Activated CD4-positive, alpha-beta T cell treated with anti-CD3 and anti-CD28 coated beads, Interleukin-2, amount 10 ng/mL, durations not matched to agents 7 days and 5 days (primary cell): ENCODE measurements around the gene SPRED1. TPM values are rescaled to one million over a fixed set of nuclear protein-coding genes. Genes with fewer than 3 reads are reported as not detected.

Experiments
- CTCF ChIA-PET: fragments of 350-600 bp; sonication (Branson Sonifier 250); formaldehyde crosslinking; loops from one replicate; lab custom pipeline; 2021; ENCODE audit warnings: antibody characterized with exemption; lab: Charles Lee
- POLR2A ChIA-PET: fragments of 350-600 bp; sonication (Branson Sonifier 250); formaldehyde crosslinking; loops from one replicate; lab custom pipeline; 2021; ENCODE audit warnings: antibody characterized with exemption; lab: Charles Lee
- DNase-seq: peaks from one replicate; pipeline ENCODE4 v3.0.0-alpha.2; 2020
- H3K27ac Mint-ChIP-seq: one replicate; pipeline ENCODE4 v1.8.0; 2021; ENCODE audit warnings: mild to moderate bottlenecking, moderate library complexity, mixed read lengths
- H3K27me3 Mint-ChIP-seq: one replicate; pipeline ENCODE4 v1.8.0; 2021; ENCODE audit warnings: mixed read lengths
- H3K36me3 Mint-ChIP-seq: one replicate; pipeline ENCODE4 v1.8.0; 2021; ENCODE audit warnings: low read depth, mixed read lengths
- H3K4me1 Mint-ChIP-seq: one replicate; pipeline ENCODE4 v1.8.0; 2021; ENCODE audit warnings: mixed read lengths
- H3K4me3 Mint-ChIP-seq: one replicate; pipeline ENCODE4 v1.8.0; 2021; ENCODE audit warnings: mild to moderate bottlenecking, moderate library complexity, mixed read lengths
- H3K9me3 Mint-ChIP-seq: one replicate; pipeline ENCODE4 v1.8.0; 2021; ENCODE audit warnings: mixed read lengths
- total RNA-seq, 2 experiments: library from RNA; stranded (reverse); gene quantifications; one replicate each; pipeline ENCODE4 v1.2.3, GENCODE V29; 2021

The SPRED1 gene
- total RNA-seq, 2 experiments from 2014 or later = 0.15 to 0.29 TPM

- Mint-ChIP-seq H3K4me3 (no peak overlapping the region), H3K4me1 (peaks cover 10% of the 10 kb centered on the region), H3K27ac (no peak overlapping the region), H3K27me3 (peaks cover 31% of the 10 kb centered on the region), H3K9me3 (no peaks in the 10 kb centered on the region), H3K36me3 (no peaks in the 10 kb centered on the region)
- CTCF ChIA-PET = no interaction called here
- POLR2A ChIA-PET = no interaction called here
- DNase-seq = no peak
Measured at GRCh38 chr15:38307251-38307650, 54.6 kb downstream of the SPRED1 start.

GRCh38 chr15:38307861-38308641 lies 55.4 kb downstream of the SPRED1 start:
- H3K36me3 Mint-ChIP-seq = no peaks in the 10 kb centered on the region
- no peak overlapping the region for H3K4me3 Mint-ChIP-seq
- no peak for DNase-seq
- peaks cover 35% of the 10 kb centered on the region for H3K27me3 Mint-ChIP-seq
- CTCF ChIA-PET = no interaction called here
- H3K4me1 Mint-ChIP-seq = peaks cover 10% of the 10 kb centered on the region
- H3K27ac Mint-ChIP-seq = no peak overlapping the region
- no peaks in the 10 kb centered on the region for H3K9me3 Mint-ChIP-seq
- POLR2A ChIA-PET = no interaction called here

- no peaks in the 10 kb centered on the region for H3K9me3 Mint-ChIP-seq
- H3K4me3 Mint-ChIP-seq = no peak overlapping the region
- no peaks in the 10 kb centered on the region for H3K36me3 Mint-ChIP-seq
- no peak for DNase-seq
- peaks cover 10% of the 10 kb centered on the region for H3K4me1 Mint-ChIP-seq
- CTCF ChIA-PET = no interaction called here
- POLR2A ChIA-PET = no interaction called here
- peaks cover 36% of the 10 kb centered on the region for H3K27me3 Mint-ChIP-seq
- H3K27ac Mint-ChIP-seq = no peak overlapping the region
Measured at GRCh38 chr15:38308797-38309196, 56.2 kb downstream of the SPRED1 start.

- POLR2A ChIA-PET = no interaction called here
- Mint-ChIP-seq H3K4me1 (peaks cover 10% of the 10 kb centered on the region), H3K27me3 (peaks cover 43% of the 10 kb centered on the region), H3K9me3 (no peaks in the 10 kb centered on the region), H3K4me3 (no peak overlapping the region), H3K27ac (no peak overlapping the region), H3K36me3 (no peaks in the 10 kb centered on the region)
- CTCF ChIA-PET = no interaction called here
- no peak for DNase-seq
Measured at GRCh38 chr15:38312190-38312589, 59.6 kb downstream of the SPRED1 start.

- Mint-ChIP-seq H3K4me1 (no peaks in the 10 kb centered on the region), H3K27me3 (peaks cover 33% of the 10 kb centered on the region), H3K36me3 (no peaks in the 10 kb centered on the region), H3K9me3 (no peaks in the 10 kb centered on the region), H3K4me3 (no peak overlapping the region), H3K27ac (no peak overlapping the region)
- ChIA-PET CTCF (no interaction called here), POLR2A (no interaction called here)
- no peak for DNase-seq
Measured at GRCh38 chr15:38316311-38316710, 63.7 kb downstream of the SPRED1 start.

GRCh38 chr15:38320181-38320580 lies 67.5 kb downstream of the SPRED1 start:
- CTCF ChIA-PET = interaction anchor here (0.6 kb wide), 1 partner anchor 1988 kb away, joined by 3 read pairs; the partner anchor contains the start of gene PLCB2
- Mint-ChIP-seq H3K27me3 (peaks cover 13% of the 10 kb centered on the region), H3K9me3 (no peaks in the 10 kb centered on the region), H3K36me3 (no peaks in the 10 kb centered on the region), H3K27ac (no peak overlapping the region), H3K4me3 (no peak overlapping the region), H3K4me1 (no peaks in the 10 kb centered on the region)
- DNase-seq = no peak
- POLR2A ChIA-PET = no interaction called here

GRCh38 chr15:38320866-38321265 lies 68.2 kb downstream of the SPRED1 start:
- Mint-ChIP-seq H3K27ac (no peak overlapping the region), H3K4me3 (no peak overlapping the region), H3K27me3 (peaks cover 7% of the 10 kb centered on the region), H3K4me1 (no peaks in the 10 kb centered on the region), H3K36me3 (no peaks in the 10 kb centered on the region), H3K9me3 (no peaks in the 10 kb centered on the region)
- CTCF ChIA-PET = no interaction called here
- POLR2A ChIA-PET = no interaction called here
- DNase-seq = no peak

- H3K4me1 Mint-ChIP-seq = no peaks in the 10 kb centered on the region
- DNase-seq = no peak
- H3K4me3 Mint-ChIP-seq = no peak overlapping the region
- POLR2A ChIA-PET = no interaction called here
- H3K9me3 Mint-ChIP-seq = no peaks in the 10 kb centered on the region
- no peak overlapping the region for H3K27ac Mint-ChIP-seq
- H3K36me3 Mint-ChIP-seq = no peaks in the 10 kb centered on the region
- peaks cover 7% of the 10 kb centered on the region for H3K27me3 Mint-ChIP-seq
- CTCF ChIA-PET = no interaction called here
Measured at GRCh38 chr15:38323895-38324294, 71.3 kb downstream of the SPRED1 start.

- ChIA-PET POLR2A (no interaction called here), CTCF (no interaction called here)
Measured at GRCh38 chr15:38324939-38325647, 72.5 kb downstream of the SPRED1 start.

GRCh38 chr15:38325648-38325990 lies 73.0 kb downstream of the SPRED1 start:
- no peaks in the 10 kb centered on the region for H3K9me3 Mint-ChIP-seq
- DNase-seq = no peak
- H3K27me3 Mint-ChIP-seq = peaks cover 5% of the 10 kb centered on the region
- ChIA-PET POLR2A (no interaction called here), CTCF (no interaction called here)
- H3K36me3 Mint-ChIP-seq = no peaks in the 10 kb centered on the region
- H3K4me3 Mint-ChIP-seq = no peak overlapping the region
- H3K4me1 Mint-ChIP-seq = no peaks in the 10 kb centered on the region
- H3K27ac Mint-ChIP-seq = no peak overlapping the region

More at GRCh38 chr15:38324939-38325647, 72.5 kb downstream of the SPRED1 start:
- Mint-ChIP-seq H3K36me3 (no peaks in the 10 kb centered on the region), H3K27ac (no peak overlapping the region), H3K4me3 (no peak overlapping the region), H3K9me3 (no peaks in the 10 kb centered on the region), H3K4me1 (no peaks in the 10 kb centered on the region), H3K27me3 (peaks cover 7% of the 10 kb centered on the region)
- no peak for DNase-seq

- H3K4me3 Mint-ChIP-seq = no peak overlapping the region
- POLR2A ChIA-PET = no interaction called here
- no peaks in the 10 kb centered on the region for H3K9me3 Mint-ChIP-seq
- H3K27ac Mint-ChIP-seq = no peak overlapping the region
- no peaks in the 10 kb centered on the region for H3K4me1 Mint-ChIP-seq
- H3K36me3 Mint-ChIP-seq = no peaks in the 10 kb centered on the region
- H3K27me3 Mint-ChIP-seq = peaks cover 9% of the 10 kb centered on the region
- no peak for DNase-seq
- CTCF ChIA-PET = no interaction called here
Measured at GRCh38 chr15:38332711-38333110, 80.1 kb downstream of the SPRED1 start.

- Mint-ChIP-seq H3K36me3 (no peaks in the 10 kb centered on the region), H3K27me3 (peaks cover 4% of the 10 kb centered on the region), H3K4me1 (no peaks in the 10 kb centered on the region), H3K4me3 (no peak overlapping the region), H3K27ac (no peak overlapping the region), H3K9me3 (no peaks in the 10 kb centered on the region)
- CTCF ChIA-PET = no interaction called here
- no peak for DNase-seq
- POLR2A ChIA-PET = no interaction called here
Measured at GRCh38 chr15:38335116-38335515, 82.5 kb downstream of the SPRED1 start.

GRCh38 chr15:38344351-38344750 lies 91.7 kb downstream of the SPRED1 start:
- ChIA-PET POLR2A (no interaction called here), CTCF (no interaction called here)
- no peaks in the 10 kb centered on the region for H3K9me3 Mint-ChIP-seq
- H3K27ac Mint-ChIP-seq = no peak overlapping the region
- H3K36me3 Mint-ChIP-seq = no peaks in the 10 kb centered on the region
- no peaks in the 10 kb centered on the region for H3K4me1 Mint-ChIP-seq
- peaks cover 12% of the 10 kb centered on the region for H3K27me3 Mint-ChIP-seq
- H3K4me3 Mint-ChIP-seq = no peak overlapping the region
- DNase-seq = no peak
